Measurements from ENCODE around the gene SCN9A.
"Not testable (repeated sequence)": the region's sequence is repeated elsewhere in the genome, so short reads cannot be mapped to it uniquely, and the experiment has no call there.

The SCN9A gene

GRCh38 chr2:166328147-166328546 is 47.6 kb downstream of the SCN9A start:
- Mint-ChIP-seq H3K27me3 (ENCODE audit: low read depth) (no peaks in the 10 kb centered on the region), H3K4me3 (no peak overlapping the region), H3K27ac (no peak overlapping the region), H3K4me1 (no peaks in the 10 kb centered on the region), H3K9me3 (no peaks in the 10 kb centered on the region), H3K36me3 (ENCODE audit: low read depth) (no peaks in the 10 kb centered on the region)
- TF ChIP-seq, protein P1, sequence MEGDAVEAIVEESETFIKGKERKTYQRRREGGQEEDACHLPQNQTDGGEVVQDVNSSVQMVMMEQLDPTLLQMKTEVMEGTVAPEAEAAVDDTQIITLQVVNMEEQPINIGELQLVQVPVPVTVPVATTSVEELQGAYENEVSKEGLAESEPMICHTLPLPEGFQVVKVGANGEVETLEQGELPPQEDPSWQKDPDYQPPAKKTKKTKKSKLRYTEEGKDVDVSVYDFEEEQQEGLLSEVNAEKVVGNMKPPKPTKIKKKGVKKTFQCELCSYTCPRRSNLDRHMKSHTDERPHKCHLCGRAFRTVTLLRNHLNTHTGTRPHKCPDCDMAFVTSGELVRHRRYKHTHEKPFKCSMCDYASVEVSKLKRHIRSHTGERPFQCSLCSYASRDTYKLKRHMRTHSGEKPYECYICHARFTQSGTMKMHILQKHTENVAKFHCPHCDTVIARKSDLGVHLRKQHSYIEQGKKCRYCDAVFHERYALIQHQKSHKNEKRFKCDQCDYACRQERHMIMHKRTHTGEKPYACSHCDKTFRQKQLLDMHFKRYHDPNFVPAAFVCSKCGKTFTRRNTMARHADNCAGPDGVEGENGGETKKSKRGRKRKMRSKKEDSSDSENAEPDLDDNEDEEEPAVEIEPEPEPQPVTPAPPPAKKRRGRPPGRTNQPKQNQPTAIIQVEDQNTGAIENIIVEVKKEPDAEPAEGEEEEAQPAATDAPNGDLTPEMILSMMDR (IDR thresholded peaks at IDR 0.05; ENCODE audit: unreplicated experiment in 3 of 3), result no peak

DNA sequence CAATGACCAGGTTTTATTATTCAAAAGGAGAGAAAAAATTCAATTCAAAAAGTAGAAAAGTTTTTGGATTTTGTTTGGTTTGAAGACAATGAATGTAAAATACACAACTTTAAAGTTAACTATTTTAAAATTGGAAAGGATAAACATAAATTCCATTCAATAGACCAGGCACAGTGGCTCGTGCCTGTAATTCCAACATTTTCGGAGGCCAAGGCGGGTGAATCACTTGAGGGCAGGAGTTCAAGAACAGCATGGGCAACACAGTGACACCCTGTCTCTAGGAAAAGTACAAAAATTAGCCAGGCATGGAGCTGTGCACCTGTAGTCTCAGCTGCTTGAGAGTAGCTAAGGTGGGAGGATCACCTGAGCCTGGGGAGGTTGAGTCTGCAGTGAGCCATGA is 54.7 kb downstream of the SCN9A start:
- Mint-ChIP-seq H3K9me3 (no peaks in the 10 kb centered on the region), H3K36me3 (ENCODE audit: low read depth) (no peaks in the 10 kb centered on the region), H3K4me3 (no peak overlapping the region), H3K27ac (no peak overlapping the region), H3K4me1 (no peaks in the 10 kb centered on the region), H3K27me3 (ENCODE audit: low read depth) (peaks cover 6% of the 10 kb centered on the region)
- TF ChIP-seq, protein P1 (IDR thresholded peaks at IDR 0.05; ENCODE audit: unreplicated experiment in 3 of 3), result no peak

DNA sequence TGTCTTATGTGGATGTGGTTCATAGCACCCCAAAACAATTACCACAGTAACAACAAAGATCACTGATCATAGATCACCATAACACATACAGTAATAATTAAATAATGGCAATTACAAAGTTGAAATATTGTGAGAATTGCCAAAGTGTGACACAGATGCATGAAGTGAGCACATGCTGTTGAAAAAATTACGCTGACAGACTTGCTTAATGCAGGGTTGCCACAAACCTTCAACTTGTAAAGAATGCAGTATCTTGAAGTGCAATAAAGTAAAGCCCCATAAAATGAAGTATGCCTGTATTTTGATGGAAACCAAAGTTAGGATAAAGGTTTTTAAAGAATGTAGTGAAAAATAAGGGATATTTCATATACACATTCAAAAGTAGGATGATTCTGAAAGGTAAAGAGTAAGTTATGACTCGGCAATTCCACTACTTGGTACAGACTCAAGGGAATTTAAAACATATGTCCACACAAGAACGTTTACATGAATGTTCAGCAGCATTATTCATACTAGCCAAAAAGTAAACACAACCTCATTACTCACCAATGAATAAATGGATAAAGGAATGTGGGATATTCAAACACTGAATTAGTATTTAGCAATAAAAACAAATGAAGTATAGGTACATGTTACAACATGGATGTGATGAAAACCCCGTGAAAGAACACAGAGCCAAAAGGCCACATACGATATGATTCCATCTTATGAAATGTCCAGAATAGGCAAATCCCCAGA is 61.6 kb downstream of the SCN9A start:
- H3K36me3 Mint-ChIP-seq (ENCODE audit: low read depth), result no peaks in the 10 kb centered on the region
- H3K27me3 Mint-ChIP-seq (ENCODE audit: low read depth), result no peaks in the 10 kb centered on the region
- H3K4me3 Mint-ChIP-seq, result no peak overlapping the region
- H3K27ac Mint-ChIP-seq, result no peak overlapping the region
- no peaks in the 10 kb centered on the region for H3K4me1 Mint-ChIP-seq
- TF ChIP-seq, protein P1 (IDR thresholded peaks at IDR 0.05; ENCODE audit: unreplicated experiment in 3 of 3), result no peak
- H3K9me3 Mint-ChIP-seq, result peaks cover 3% of the 10 kb centered on the region

DNA sequence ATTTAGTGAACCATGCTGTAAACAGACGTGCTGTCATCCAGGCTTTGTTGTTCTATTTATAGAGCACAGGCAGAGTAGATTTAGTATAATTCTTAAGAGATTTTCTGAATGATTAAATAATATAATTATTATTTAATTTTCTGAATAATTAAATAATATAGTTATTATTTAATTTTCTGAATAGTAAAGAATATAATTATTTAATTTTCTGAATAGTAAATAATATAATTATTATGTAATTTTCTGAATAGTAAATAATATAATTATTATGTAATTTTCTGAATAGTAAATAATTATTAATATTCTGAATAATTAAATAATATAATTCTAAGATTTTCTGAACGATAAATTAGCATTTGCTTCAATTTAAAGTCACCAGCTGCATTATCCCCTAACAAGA is 62.9 kb downstream of the SCN9A start:
- not testable (repeated sequence) for H3K27me3 Mint-ChIP-seq (ENCODE audit: low read depth); H3K27ac Mint-ChIP-seq

GRCh38 chr2:166307326-166307725 is 68.4 kb downstream of the SCN9A start:
- H3K27me3 Mint-ChIP-seq (ENCODE audit: low read depth), result no peaks in the 10 kb centered on the region

More for the DNA sequence above, 62.9 kb downstream of the SCN9A start:
- H3K9me3 Mint-ChIP-seq; H3K4me3 Mint-ChIP-seq; H3K4me1 Mint-ChIP-seq; H3K36me3 Mint-ChIP-seq (ENCODE audit: low read depth): not testable (repeated sequence)

DNA sequence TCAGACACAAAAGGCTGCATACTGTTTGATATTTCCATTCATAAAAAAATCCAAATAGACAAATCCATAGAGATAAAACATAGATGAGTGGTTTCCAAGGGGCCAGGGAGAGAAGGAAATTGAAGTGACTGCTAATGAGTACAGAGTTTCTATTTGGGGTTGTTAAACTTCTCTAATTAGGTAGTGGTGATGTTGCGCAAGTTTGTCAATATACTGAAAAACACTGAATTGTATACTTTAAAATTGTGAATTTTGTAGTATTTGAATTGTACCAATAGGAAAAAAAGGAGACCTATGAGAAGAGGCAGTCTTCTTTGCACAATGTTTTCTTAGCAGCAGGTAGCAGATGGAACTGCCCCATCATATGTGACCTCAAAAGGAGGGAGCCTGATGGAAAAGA is 71.1 kb downstream of the SCN9A start:
- H3K4me3 Mint-ChIP-seq, result no peak overlapping the region
- H3K4me1 Mint-ChIP-seq, result no peaks in the 10 kb centered on the region
- H3K36me3 Mint-ChIP-seq (ENCODE audit: low read depth), result no peaks in the 10 kb centered on the region
- peaks cover 3% of the 10 kb centered on the region for H3K9me3 Mint-ChIP-seq
- TF ChIP-seq, protein P1 (IDR thresholded peaks at IDR 0.05; ENCODE audit: unreplicated experiment in 3 of 3), result no peak
- no peak overlapping the region for H3K27ac Mint-ChIP-seq
- H3K27me3 Mint-ChIP-seq (ENCODE audit: low read depth), result no peaks in the 10 kb centered on the region

More at GRCh38 chr2:166307326-166307725, 68.4 kb downstream of the SCN9A start:
- Mint-ChIP-seq H3K27ac (no peak overlapping the region), H3K9me3 (peaks cover 6% of the 10 kb centered on the region), H3K36me3 (ENCODE audit: low read depth) (no peaks in the 10 kb centered on the region), H3K4me1 (no peaks in the 10 kb centered on the region), H3K4me3 (no peak overlapping the region)
- TF ChIP-seq, protein P1 (IDR thresholded peaks at IDR 0.05; ENCODE audit: unreplicated experiment in 3 of 3), result no peak

All from nephron (organoid).